Cardiac fibroblast (primary cell): Measurements from ENCODE around the gene WNT9B.

ENCODE experiments used
- DNase-seq, 2 donors: peaks; one replicate each; pipeline versions ENCODE4 v3.0.0 to v3.0.0-alpha.2; 2010; ENCODE audit warnings: low read depth in 2 of 2
- H3K4me3 ChIP-seq, 2 donors: replicated peaks in 1 of 2; 1 replicate in 1 of 2; 2 replicates in 1 of 2; pipeline ENCODE4 v1.5.1; 2011; ENCODE audit warnings: low read depth in 2 of 2, low read length in 2 of 2, mild to moderate bottlenecking in 2 of 2, moderate library complexity in 1 of 2
- CTCF ChIP-seq: IDR thresholded peaks from one replicate; pipeline ENCODE4 v1.5.1; 2011; ENCODE audit warnings: low read depth, mild to moderate bottlenecking, low read length, inconsistent platforms

WNT9B gene

DNA sequence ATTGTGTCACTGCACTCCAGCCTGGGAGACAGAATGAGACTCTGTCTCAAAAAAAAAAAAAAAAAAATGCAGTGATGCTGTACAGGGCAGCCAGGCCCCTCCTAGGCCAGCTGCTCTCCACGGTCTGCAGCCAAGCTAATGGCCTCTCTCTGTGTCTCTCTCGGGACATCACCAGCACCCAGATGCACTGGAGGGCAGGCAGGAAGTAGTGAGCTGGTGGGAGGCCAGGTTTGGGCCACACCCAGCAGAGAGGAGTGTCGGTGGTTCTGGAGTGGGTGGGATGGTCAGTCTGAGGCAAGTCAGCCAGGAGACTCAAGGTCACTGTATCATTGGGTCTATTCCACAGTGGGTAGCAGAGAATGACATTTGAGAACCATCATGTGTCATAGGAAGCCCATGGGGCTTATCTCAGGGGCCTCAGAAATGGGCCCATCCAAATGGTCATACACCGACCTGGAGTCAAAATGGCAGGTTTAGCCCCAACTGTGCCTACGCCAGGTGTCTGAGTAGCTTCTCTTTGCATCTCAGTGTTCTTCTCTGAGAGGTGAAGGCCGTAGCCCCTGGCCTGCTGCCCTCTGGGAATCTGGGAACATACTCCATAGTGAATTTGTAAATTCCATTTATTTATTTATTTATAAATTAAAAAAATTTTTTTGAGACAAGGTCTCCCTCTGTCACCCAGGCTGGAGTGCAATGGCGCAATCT is 22.7 kb downstream of the WNT9B start:
- no peak for TF ChIP-seq CTCF
- H3K4me3 ChIP-seq, result no peak overlapping the region
- no peak for DNase-seq

DNA sequence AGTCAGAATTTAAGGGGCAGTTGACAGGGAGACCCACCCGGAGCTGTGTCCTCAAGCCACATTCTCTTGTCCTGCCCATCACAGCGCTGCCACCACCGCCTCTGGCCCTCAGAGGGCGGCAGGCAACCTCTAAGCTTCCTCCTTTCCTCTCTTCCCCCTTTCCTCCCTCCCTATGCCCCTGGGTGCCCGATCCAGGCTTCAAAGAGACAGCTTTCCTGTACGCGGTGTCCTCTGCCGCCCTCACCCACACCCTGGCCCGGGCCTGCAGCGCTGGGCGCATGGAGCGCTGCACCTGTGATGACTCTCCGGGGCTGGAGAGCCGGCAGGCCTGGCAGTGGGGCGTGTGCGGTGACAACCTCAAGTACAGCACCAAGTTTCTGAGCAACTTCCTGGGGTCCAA is 23.5 kb downstream of the WNT9B start:
- DNase-seq, result no peak
- no peak for TF ChIP-seq CTCF
- no peak overlapping the region for H3K4me3 ChIP-seq

DNA sequence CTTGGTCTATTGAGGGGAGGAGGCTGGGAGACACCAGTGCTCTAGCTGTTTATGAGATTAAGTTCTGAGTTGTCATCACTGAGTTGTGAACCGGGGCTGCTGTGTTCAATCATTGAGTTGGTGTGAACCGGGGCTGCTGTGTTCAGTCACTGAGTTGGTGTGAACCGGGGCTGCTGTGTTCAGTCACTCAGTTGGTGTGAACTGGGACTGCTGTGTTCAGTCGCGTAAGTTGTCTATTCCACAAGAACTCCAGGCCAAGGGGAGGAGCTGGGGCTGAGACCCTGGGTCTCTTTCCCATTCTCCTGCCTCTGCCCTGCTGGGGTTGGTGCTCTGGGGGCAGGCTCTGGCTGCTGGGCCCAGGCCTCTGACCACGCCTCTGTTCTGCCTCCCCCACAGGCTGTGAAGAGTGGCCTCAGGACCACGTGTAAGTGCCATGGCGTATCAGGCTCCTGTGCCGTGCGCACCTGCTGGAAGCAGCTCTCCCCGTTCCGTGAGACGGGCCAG is 24.5 kb downstream of the WNT9B start:
- H3K4me3 ChIP-seq, result no peak overlapping the region
- no peak for TF ChIP-seq CTCF
- DNase-seq, result no peak

DNA sequence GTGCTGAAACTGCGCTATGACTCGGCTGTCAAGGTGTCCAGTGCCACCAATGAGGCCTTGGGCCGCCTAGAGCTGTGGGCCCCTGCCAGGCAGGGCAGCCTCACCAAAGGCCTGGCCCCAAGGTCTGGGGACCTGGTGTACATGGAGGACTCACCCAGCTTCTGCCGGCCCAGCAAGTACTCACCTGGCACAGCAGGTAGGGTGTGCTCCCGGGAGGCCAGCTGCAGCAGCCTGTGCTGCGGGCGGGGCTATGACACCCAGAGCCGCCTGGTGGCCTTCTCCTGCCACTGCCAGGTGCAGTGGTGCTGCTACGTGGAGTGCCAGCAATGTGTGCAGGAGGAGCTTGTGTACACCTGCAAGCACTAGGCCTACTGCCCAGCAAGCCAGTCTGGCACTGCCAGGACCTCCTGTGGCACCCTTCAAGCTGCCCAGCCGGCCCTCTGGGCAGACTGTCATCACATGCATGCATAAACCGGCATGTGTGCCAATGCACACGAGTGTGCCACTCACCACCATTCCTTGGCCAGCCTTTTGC is 25.0 kb downstream of the WNT9B start:
- DNase-seq, result no peak

DNA sequence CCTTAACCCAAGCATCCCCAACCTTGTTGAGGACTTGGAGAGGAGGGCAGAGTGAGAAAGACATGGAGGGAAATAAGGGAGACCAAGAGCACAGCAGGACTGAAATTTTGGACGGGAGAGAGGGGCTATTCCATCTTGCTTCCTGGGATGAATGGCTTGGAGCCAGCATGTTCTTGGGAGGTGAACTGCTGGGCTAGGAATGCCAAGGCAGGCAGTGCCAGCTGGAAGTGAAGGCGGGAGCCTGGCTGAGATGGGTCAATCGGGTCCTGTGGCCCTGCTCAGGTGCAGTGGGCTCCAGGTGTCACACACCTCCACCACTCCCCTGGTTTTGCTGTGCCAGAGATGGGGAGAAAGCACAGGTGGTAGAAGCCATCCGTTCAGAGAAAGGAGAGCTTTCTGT is 25.5 kb downstream of the WNT9B start:
- DNase-seq, result no peak
- TF ChIP-seq CTCF, result no peak

More for the DNA sequence above, 25.0 kb downstream of the WNT9B start:
- TF ChIP-seq CTCF, result peak; percentile 20
- H3K4me3 ChIP-seq, result no peak overlapping the region

DNA sequence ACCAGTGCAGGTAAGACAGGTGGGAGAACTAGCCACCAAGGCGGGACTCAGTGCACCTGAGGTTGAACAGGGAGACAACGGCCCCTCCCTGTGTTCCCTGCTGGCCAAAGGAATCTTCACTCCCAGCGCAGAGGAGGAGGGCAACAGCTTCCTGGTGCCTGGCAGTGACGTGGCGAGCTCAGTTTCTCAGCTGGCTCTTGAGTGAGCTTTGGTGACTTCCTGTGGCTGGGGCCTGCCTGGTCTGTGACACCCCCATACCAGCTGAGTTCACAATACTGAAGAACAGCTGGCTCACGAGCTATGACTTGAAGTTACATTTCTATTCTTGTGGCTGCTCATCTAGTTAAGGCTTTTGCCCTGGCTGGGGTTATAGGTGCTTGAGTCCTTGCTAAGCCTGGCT is 26.1 kb downstream of the WNT9B start:
- DNase-seq, result no peak

More for the DNA sequence above, 25.5 kb downstream of the WNT9B start:
- H3K4me3 ChIP-seq, result no peak overlapping the region

More for the DNA sequence above, 26.1 kb downstream of the WNT9B start:
- H3K4me3 ChIP-seq, result no peak overlapping the region
- TF ChIP-seq CTCF, result no peak
